H9 (cell line): ENCODE measurements around the gene IL20. TPM values are rescaled to one million over a fixed set of nuclear protein-coding genes. Genes with fewer than 3 reads are reported as not detected.

ENCODE experiments used
- DNase-seq: peaks from one replicate; pipeline ENCODE4 v3.0.0-alpha.2; 2017
- H2AFZ ChIP-seq: one replicate; pipeline ENCODE4 v1.6.1; 2013; ENCODE audit warnings: mild to moderate bottlenecking, low read length, control low read depth, moderate library complexity
- H2AK5ac ChIP-seq: 2 replicates; pipeline ENCODE4 v1.6.1; 2013; ENCODE audit warnings: low read length, control low read depth, mixed read lengths; ENCODE audit not compliant: insufficient read length
- H2BK120ac ChIP-seq: one replicate; pipeline ENCODE4 v1.6.1; 2013; ENCODE audit warnings: low read depth, mild to moderate bottlenecking, low read length, control low read depth, inconsistent platforms; ENCODE audit not compliant: poor library complexity, severe bottlenecking
- H2BK12ac ChIP-seq: 2 replicates; pipeline ENCODE4 v1.6.1; 2013; ENCODE audit warnings: low read length, control low read depth, mixed read lengths, low read depth; ENCODE audit not compliant: insufficient read length
- H2BK15ac ChIP-seq: 2 replicates; pipeline ENCODE4 v1.6.1; 2013; ENCODE audit warnings: low read depth, low read length, control low read depth
- H2BK20ac ChIP-seq: one replicate; pipeline ENCODE4 v1.6.1; 2013; ENCODE audit warnings: low read depth, mild to moderate bottlenecking, low read length, control low read depth, inconsistent platforms; ENCODE audit not compliant: poor library complexity, severe bottlenecking
- H2BK5ac ChIP-seq: 2 replicates; pipeline ENCODE4 v1.6.1; 2013; ENCODE audit warnings: low read length, control low read depth, mixed read lengths; ENCODE audit not compliant: insufficient read length
- H3K14ac ChIP-seq: 2 replicates; pipeline ENCODE4 v1.6.1; 2013; ENCODE audit warnings: low read length, control low read depth; ENCODE audit not compliant: insufficient read depth
- H3K18ac ChIP-seq: 2 replicates; pipeline ENCODE4 v1.6.1; 2013; ENCODE audit warnings: low read depth, mild to moderate bottlenecking, mixed read lengths, low read length, control low read depth; ENCODE audit not compliant: insufficient read length
- H3K23ac ChIP-seq: 2 replicates; pipeline ENCODE4 v1.6.1; 2013; ENCODE audit warnings: low read length, control low read depth, mixed read lengths, low read depth; ENCODE audit not compliant: insufficient read length
- H3K23me2 ChIP-seq: 2 replicates; pipeline ENCODE4 v1.6.1; 2013; ENCODE audit warnings: low read depth, mild to moderate bottlenecking, mixed read lengths, low read length, control low read depth; ENCODE audit not compliant: insufficient read length, poor library complexity, severe bottlenecking
- H3K27ac ChIP-seq: 2 replicates; pipeline ENCODE4 v1.5.1; 2013; ENCODE audit warnings: low read length, control low read depth, mixed read lengths, low read depth; ENCODE audit not compliant: insufficient read length
- H3K27me3 ChIP-seq: 2 replicates; pipeline ENCODE4 v1.6.1; 2013; ENCODE audit warnings: low read length, control low read depth, inconsistent platforms; ENCODE audit not compliant: insufficient read depth
- H3K4ac ChIP-seq: 2 replicates; pipeline ENCODE4 v1.6.1; 2013; ENCODE audit warnings: low read depth, mild to moderate bottlenecking, control low read depth, inconsistent platforms, low read length, moderate library complexity
- H3K4me1 ChIP-seq: 2 replicates; pipeline ENCODE4 v1.6.1; 2013; ENCODE audit warnings: low read length, control low read depth, inconsistent platforms; ENCODE audit not compliant: insufficient read depth
- H3K4me2 ChIP-seq: 2 replicates; pipeline ENCODE4 v1.6.1; 2013; ENCODE audit warnings: low read length, control low read depth, mixed read lengths; ENCODE audit not compliant: insufficient read length, insufficient read depth
- H3K56ac ChIP-seq: 2 replicates; pipeline ENCODE4 v1.6.1; 2013; ENCODE audit warnings: low read depth, mild to moderate bottlenecking, mixed read lengths, low read length, control low read depth; ENCODE audit not compliant: insufficient read length
- H3K79me1 ChIP-seq: 2 replicates; pipeline ENCODE4 v1.6.1; 2013; ENCODE audit warnings: low read depth, mild to moderate bottlenecking, moderate library complexity, low read length, control low read depth, inconsistent platforms; ENCODE audit not compliant: insufficient read depth, poor library complexity, severe bottlenecking
- H3K79me2 ChIP-seq: 2 replicates; pipeline ENCODE4 v1.6.1; 2013; ENCODE audit warnings: low read length, control low read depth, inconsistent platforms; ENCODE audit not compliant: insufficient read depth
- H3K9ac ChIP-seq: 2 replicates; pipeline ENCODE4 v1.6.1; 2013; ENCODE audit warnings: low read length, control low read depth, mixed read lengths; ENCODE audit not compliant: insufficient read length; ENCODE audit errors: extremely low read depth
- H3K9me3 ChIP-seq: one replicate; pipeline ENCODE4 v1.6.1; 2013; ENCODE audit warnings: low read depth, low read length, inconsistent platforms; ENCODE audit not compliant: control insufficient read depth
- H3T11ph ChIP-seq: one replicate; pipeline ENCODE4 v1.6.1; 2013; ENCODE audit warnings: mild to moderate bottlenecking, low read length, control low read depth, inconsistent platforms
- H4K20me1 ChIP-seq: one replicate; pipeline ENCODE4 v1.6.1; 2013; ENCODE audit not compliant: control insufficient read depth, insufficient read length, insufficient read depth
- H4K5ac ChIP-seq: 2 replicates; pipeline ENCODE4 v1.6.1; 2013; ENCODE audit warnings: low read depth, mild to moderate bottlenecking, mixed read lengths, low read length, control low read depth; ENCODE audit not compliant: insufficient read length
- H4K8ac ChIP-seq: replicated peaks from 2 replicates; pipeline ENCODE4 v1.6.1; 2013; ENCODE audit warnings: low read length, control low read depth, mixed read lengths, low read depth; ENCODE audit not compliant: insufficient read length
- H4K91ac ChIP-seq: 2 replicates; pipeline ENCODE4 v1.6.1; 2013; ENCODE audit warnings: low read depth, mild to moderate bottlenecking, moderate library complexity, mixed read lengths, low read length, control low read depth; ENCODE audit not compliant: insufficient read length
- H3K27ac Mint-ChIP-seq, 3 experiments: 2 replicates in 2 of 3; 3 replicates in 1 of 3; pipeline ENCODE4 v1.8.0; 2020 to 2021; ENCODE audit warnings: mixed read lengths in 3 of 3, mild to moderate bottlenecking in 1 of 3, moderate library complexity in 1 of 3
- H3K27me3 Mint-ChIP-seq: 2 replicates; pipeline ENCODE4 v1.8.0; 2021; ENCODE audit warnings: low read depth, mild to moderate bottlenecking, moderate library complexity, mixed read lengths
- H3K36me3 Mint-ChIP-seq, 3 experiments: 2 replicates in 2 of 3; 3 replicates in 1 of 3; pipeline ENCODE4 v1.8.0; 2020 to 2021; ENCODE audit warnings: low read depth in 3 of 3, mixed read lengths in 3 of 3; ENCODE audit not compliant: insufficient read depth in 1 of 3
- H3K4me1 Mint-ChIP-seq, 2 experiments: 2 replicates each; pipeline ENCODE4 v1.8.0; 2020; ENCODE audit warnings: mixed read lengths in 2 of 2
- H3K4me3 Mint-ChIP-seq, 2 experiments: 2 replicates in 1 of 2; 3 replicates in 1 of 2; pipeline ENCODE4 v1.8.0; 2020 to 2021; ENCODE audit warnings: mild to moderate bottlenecking in 2 of 2, mixed read lengths in 2 of 2, moderate library complexity in 1 of 2
- H3K9me3 Mint-ChIP-seq, 2 experiments: 2 replicates in 1 of 2; 3 replicates in 1 of 2; pipeline ENCODE4 v1.8.0; 2020; ENCODE audit warnings: mild to moderate bottlenecking in 2 of 2, mixed read lengths in 2 of 2, moderate library complexity in 1 of 2
- CTCF ChIP-seq: fragments of 200-600 bp; sonication (generic); conservative IDR thresholded peaks from 3 replicates; pipeline ENCODE4 v1.8.0; 2021; ENCODE audit warnings: antibody characterized with exemption, mild to moderate bottlenecking
- WGBS: extraction: QIAGEN DNeasy Blood & Tissue Kit; methylation state at CpG from one replicate; pipeline ENCODE4 v1.1.7; 2013; ENCODE audit warnings: missing lambda C conversion rate, low lambda C conversion rate, mixed read lengths; ENCODE audit not compliant: insufficient read length; ENCODE audit errors: extremely low coverage; 5-methylcytosine and 5-hydroxymethylcytosine counted together
- total RNA-seq: library from RNA; stranded (reverse); gene quantifications from 2 replicates; pipeline ENCODE4 v1.2.1, GENCODE V29; 2021

Gene IL20
- total RNA-seq, 1 experiment from 2014 or later: not detected

GRCh38 chr1:206909161-206909882 is 43.9 kb downstream of the IL20 start:
- no peak overlapping the region for H2BK12ac ChIP-seq
- H3K4ac ChIP-seq: no peak overlapping the region
- H4K8ac ChIP-seq: no peak overlapping the region
- no peak overlapping the region for H3T11ph ChIP-seq
- H3K79me1 ChIP-seq: no peaks in the 10 kb centered on the region
- no peak overlapping the region; the same call in 1 of the 2 replicates for H3K14ac ChIP-seq
- H3K18ac ChIP-seq: no peak overlapping the region
- no peak overlapping the region for H3K27ac ChIP-seq
- Mint-ChIP-seq H3K27me3 (peaks cover 69% of the 10 kb centered on the region), H3K4me1 (peaks cover 5 to 20% of the 10 kb centered on the region in 2 experiments), H3K36me3 (no peaks in the 10 kb centered on the region; a peak in 1 of 7 replicates), H3K4me3 (peak overlapping the region; percentile 66 to 83), H3K9me3 (no peaks in the 10 kb centered on the region; a peak in 1 of 5 replicates), H3K27ac (peak overlapping the region in 1 of 3 experiments; percentile 72; a peak in 1 of 7 replicates)
- DNase-seq: peak; percentile 80
- H4K5ac ChIP-seq: no peak overlapping the region
- H2BK5ac ChIP-seq: no peak overlapping the region
- H3K9me3 ChIP-seq: no peaks in the 10 kb centered on the region
- peaks cover 11% of the 10 kb centered on the region; the same call in 1 of the 2 replicates for H3K27me3 ChIP-seq
- H3K79me2 ChIP-seq: no peaks in the 10 kb centered on the region
- H2AFZ ChIP-seq: no peak overlapping the region
- H2BK20ac ChIP-seq: no peak overlapping the region
- H3K23ac ChIP-seq: no peak overlapping the region
- H4K91ac ChIP-seq: no peak overlapping the region
- H4K20me1 ChIP-seq: no peaks in the 10 kb centered on the region
- no peak overlapping the region for H2BK120ac ChIP-seq
- H2BK15ac ChIP-seq: no peak overlapping the region
- peaks cover 6% of the 10 kb centered on the region for H3K23me2 ChIP-seq
- no peak overlapping the region for H3K56ac ChIP-seq
- 0 out of 2 replicates have a peak, but pooled peaks cover 3% of the 10 kb centered on the region for H3K4me1 ChIP-seq
- WGBS: no CpG with 5 or more reads among the region's 69 CpGs
- peak overlapping the region; percentile 92 for H3K4me2 ChIP-seq
- peak overlapping the region; percentile 33 for H3K9ac ChIP-seq
- H2AK5ac ChIP-seq: no peak overlapping the region
- TF ChIP-seq CTCF: no peak
